ENCODE data around the gene KITLG.
"Not testable (repeated sequence)": the region's sequence is repeated elsewhere in the genome, so short reads cannot be mapped to it uniquely, and the experiment has no call there.

KITLG gene

GRCh38 chr12:88580051-88580871, at the start of gene KITLG:
Gene KITLG, minus strand, starts transcription at chr12:88580471. Its CDS starts 193 bp downstream, at chr12:88580278.
- DNase-seq (ENCODE audit: low spot score), result peak; percentile 85

- DNase-seq (ENCODE audit: low spot score), result no peak
Measured at GRCh38 chr12:88628856-88629509, 48.7 kb upstream of the KITLG start.

- DNase-seq (ENCODE audit: low spot score), result not testable (repeated sequence)
Measured at GRCh38 chr12:88628035-88628434, 47.8 kb upstream of the KITLG start.

- DNase-seq (ENCODE audit: low spot score), result no peak
Measured at GRCh38 chr12:88627501-88627900, 47.2 kb upstream of the KITLG start.

- DNase-seq (ENCODE audit: low spot score), result no peak
Measured at GRCh38 chr12:88625356-88625755, 45.1 kb upstream of the KITLG start.

- no peak for DNase-seq (ENCODE audit: low spot score)
Measured at GRCh38 chr12:88624911-88625310, 44.6 kb upstream of the KITLG start.

- no peak for DNase-seq (ENCODE audit: low spot score)
Measured at GRCh38 chr12:88623777-88624548, 43.7 kb upstream of the KITLG start.

- DNase-seq (ENCODE audit: low spot score), result no peak
Measured at GRCh38 chr12:88617352-88617751, 37.1 kb upstream of the KITLG start.

GRCh38 chr12:88615490-88615889, 35.2 kb upstream of the KITLG start:
- DNase-seq (ENCODE audit: low spot score), result no peak

GRCh38 chr12:88604646-88605045, 24.4 kb upstream of the KITLG start:
- no peak for DNase-seq (ENCODE audit: low spot score)

GRCh38 chr12:88600272-88600671, 20.0 kb upstream of the KITLG start:
- DNase-seq (ENCODE audit: low spot score), result no peak

GRCh38 chr12:88597365-88597764, 17.1 kb upstream of the KITLG start:
- DNase-seq (ENCODE audit: low spot score), result no peak

- no peak for DNase-seq (ENCODE audit: low spot score)
Measured at GRCh38 chr12:88595697-88596096, 15.4 kb upstream of the KITLG start.

GRCh38 chr12:88594780-88595179, 14.5 kb upstream of the KITLG start:
- no peak for DNase-seq (ENCODE audit: low spot score)

GRCh38 chr12:88591343-88591742, 11.1 kb upstream of the KITLG start:
- DNase-seq (ENCODE audit: low spot score), result no peak

- DNase-seq (ENCODE audit: low spot score), result no peak
Measured at GRCh38 chr12:88590851-88591250, 10.6 kb upstream of the KITLG start.

GRCh38 chr12:88585077-88585476, 4.8 kb upstream of the KITLG start:
- DNase-seq (ENCODE audit: low spot score), result no peak

- peak; percentile 68 for DNase-seq (ENCODE audit: low spot score)
Measured at GRCh38 chr12:88579601-88580050, 645 bp downstream of the KITLG start.

GRCh38 chr12:88579161-88579517, 1.1 kb downstream of the KITLG start:
- peak; percentile 36 for DNase-seq (ENCODE audit: low spot score)

GRCh38 chr12:88578276-88579160, 1.8 kb downstream of the KITLG start:
- peak; percentile 33 for DNase-seq (ENCODE audit: low spot score)

- no peak for DNase-seq (ENCODE audit: low spot score)
Measured at GRCh38 chr12:88577537-88577936, 2.7 kb downstream of the KITLG start.

- no peak for DNase-seq (ENCODE audit: low spot score)
Measured at GRCh38 chr12:88576866-88577265, 3.4 kb downstream of the KITLG start.

Data from D341Med (cell line).